Spinal cord (tissue), 10 donors: Measurements from ENCODE around the gene SIGLEC11. TPM values are rescaled to one million over a fixed set of nuclear protein-coding genes. Genes with fewer than 3 reads are reported as not detected.
A peak's percentile ranks its signal among the peaks of the same experiment; 100 is the strongest.
"Not testable (repeated sequence)": the region's sequence is repeated elsewhere in the genome, so short reads cannot be mapped to it uniquely, and the experiment has no call there.

Source experiments
- DNase-seq, 6 donors: peaks; one replicate each; pipeline versions ENCODE4 v3.0.0 to v3.0.0-alpha.2; 2013 to 2015; ENCODE audit warnings: low spot score in 6 of 6, low read depth in 4 of 6
- H3K27ac ChIP-seq: one replicate; pipeline ENCODE4 v1.5.1; 2013; ENCODE audit warnings: low read depth, low read length, control low read depth
- H3K27me3 ChIP-seq: one replicate; pipeline ENCODE4 v1.6.1; 2013; ENCODE audit warnings: low read length; ENCODE audit not compliant: control insufficient read depth, insufficient read depth
- H3K36me3 ChIP-seq: one replicate; pipeline ENCODE4 v1.6.1; 2013; ENCODE audit warnings: low read length; ENCODE audit not compliant: control insufficient read depth, insufficient read depth
- H3K4me1 ChIP-seq: one replicate; pipeline ENCODE4 v1.6.1; 2013; ENCODE audit warnings: low read length; ENCODE audit not compliant: control insufficient read depth, insufficient read depth
- H3K4me3 ChIP-seq: one replicate; pipeline ENCODE4 v1.5.1; 2013; ENCODE audit warnings: low read depth, low read length, control low read depth
- H3K9me3 ChIP-seq: one replicate; pipeline ENCODE4 v1.6.1; 2013; ENCODE audit warnings: low read length; ENCODE audit not compliant: control insufficient read depth, insufficient read depth
- WGBS: methylation state at CpG from one replicate; pipeline ENCODE4 v1.1.5; 2013; ENCODE audit warnings: missing lambda C conversion rate; ENCODE audit not compliant: insufficient coverage; 5-methylcytosine and 5-hydroxymethylcytosine counted together
- long read RNA-seq, 4 donors: transcript quantifications; one replicate each; lab custom pipeline, GENCODE V29; 2026
- polyA plus RNA-seq, 2 donors: library from polyadenylated mRNA; unstranded; fragments of 120-200 nt; gene quantifications; one replicate each; pipeline ENCODE4 v1.2.1, GENCODE V29; 2013; ENCODE audit not compliant: insufficient read length in 2 of 2
- total RNA-seq, 2 donors: library from RNA; depleted of rRNA in 1 of 2; stranded (reverse); fragments of 120-200 nt in 1 of 2; fragments of >200 nt in 1 of 2; gene quantifications; one replicate each; pipeline versions ENCODE4 v1.2.3 to v1.2.4, GENCODE V29; 2013 to 2014
- donor health status: healthy.

SIGLEC11 gene
- 1 to 10 TPM; 1.2 to 1.7 TPM for total RNA-seq
- polyA plus RNA-seq: under 1 TPM; 0.52 to 0.53 TPM
- long read RNA-seq, donor 1: 0 reads
- long read RNA-seq, donor 2: 0 reads
- long read RNA-seq, donor 3: 0 reads
- long read RNA-seq, donor 4: 0 reads

GRCh38 chr19:49960980-49961379 lies at the start of gene SIGLEC11:
SIGLEC11 (minus strand) TSS chr19:49961172; CDS start chr19:49961081, 91 bp downstream.
- DNase-seq, H3K27me3 ChIP-seq, H3K4me3 ChIP-seq, H3K9me3 ChIP-seq, H3K27ac ChIP-seq, H3K4me1 ChIP-seq, H3K36me3 ChIP-seq: not testable (repeated sequence)
- no CpG with 5 or more reads among the region's 10 CpGs for WGBS

GRCh38 chr19:50008532-50008931 lies 47.6 kb upstream of the SIGLEC11 start:
- Histone ChIP-seq H3K4me3 (no peak overlapping the region), H3K27me3 (no peaks in the 10 kb centered on the region), H3K36me3 (peaks cover 65% of the 10 kb centered on the region), H3K27ac (no peak overlapping the region), H3K4me1 (no peaks in the 10 kb centered on the region), H3K9me3 (no peaks in the 10 kb centered on the region)
- peak in 1 of 6 donors; percentile 6 for DNase-seq
- WGBS: 44% methylated on average over 9 of the region's 10 CpGs

GRCh38 chr19:50007947-50008346 lies 47.0 kb upstream of the SIGLEC11 start:
- peaks cover 67% of the 10 kb centered on the region for H3K36me3 ChIP-seq

GRCh38 chr19:50007170-50007569 lies 46.2 kb upstream of the SIGLEC11 start:
- Histone ChIP-seq H3K4me3 (no peak overlapping the region), H3K27me3 (no peaks in the 10 kb centered on the region), H3K27ac (no peak overlapping the region), H3K36me3 (peaks cover 70% of the 10 kb centered on the region), H3K9me3 (no peaks in the 10 kb centered on the region), H3K4me1 (no peaks in the 10 kb centered on the region)
- 95% methylated on average over 5 of the region's 10 CpGs for WGBS
- no peak for DNase-seq

More at GRCh38 chr19:50007947-50008346, 47.0 kb upstream of the SIGLEC11 start:
- Histone ChIP-seq H3K27me3 (no peaks in the 10 kb centered on the region), H3K9me3 (no peaks in the 10 kb centered on the region), H3K4me1 (no peaks in the 10 kb centered on the region), H3K27ac (no peak overlapping the region), H3K4me3 (no peak overlapping the region)
- WGBS: 100% methylated on average over 2 of the region's 2 CpGs
- no peak for DNase-seq

GRCh38 chr19:50005428-50005827 lies 44.5 kb upstream of the SIGLEC11 start:
- Histone ChIP-seq H3K4me3 (no peak overlapping the region), H3K36me3 (peaks cover 81% of the 10 kb centered on the region), H3K9me3 (no peaks in the 10 kb centered on the region), H3K4me1 (no peaks in the 10 kb centered on the region), H3K27ac (no peak overlapping the region), H3K27me3 (no peaks in the 10 kb centered on the region)
- WGBS: 95% methylated on average over 11 of the region's 12 CpGs
- no peak for DNase-seq

- DNase-seq: no peak
- peaks cover 4% of the 10 kb centered on the region for H3K4me1 ChIP-seq
- WGBS: 98% methylated on average over 8 of the region's 11 CpGs
- H3K27ac ChIP-seq: no peak overlapping the region
- peaks cover 96% of the 10 kb centered on the region for H3K36me3 ChIP-seq
- H3K9me3 ChIP-seq: no peaks in the 10 kb centered on the region
- no peaks in the 10 kb centered on the region for H3K27me3 ChIP-seq
- H3K4me3 ChIP-seq: no peak overlapping the region
Observed at GRCh38 chr19:50003810-50004419, 42.9 kb upstream of the SIGLEC11 start.

- Histone ChIP-seq H3K4me3 (no peak overlapping the region), H3K27ac (no peak overlapping the region), H3K9me3 (no peaks in the 10 kb centered on the region), H3K4me1 (peaks cover 5% of the 10 kb centered on the region), H3K27me3 (no peaks in the 10 kb centered on the region), H3K36me3 (peaks cover 95% of the 10 kb centered on the region)
- 83% methylated on average over 8 of the region's 17 CpGs for WGBS
- DNase-seq: no peak
Observed at GRCh38 chr19:50003254-50003788, 42.3 kb upstream of the SIGLEC11 start.

GRCh38 chr19:50002386-50002960 lies 41.5 kb upstream of the SIGLEC11 start:
- 96% methylated on average over 5 of the region's 6 CpGs for WGBS

GRCh38 chr19:50001775-50002174 lies 40.8 kb upstream of the SIGLEC11 start:
- Histone ChIP-seq H3K4me1 (peaks cover 5% of the 10 kb centered on the region), H3K27ac (no peak overlapping the region), H3K36me3 (peaks cover 89% of the 10 kb centered on the region), H3K4me3 (no peak overlapping the region), H3K27me3 (no peaks in the 10 kb centered on the region), H3K9me3 (no peaks in the 10 kb centered on the region)
- DNase-seq: no peak
- 94% methylated on average over 5 of the region's 8 CpGs for WGBS

More at GRCh38 chr19:50002386-50002960, 41.5 kb upstream of the SIGLEC11 start:
- Histone ChIP-seq H3K4me3 (no peak overlapping the region), H3K36me3 (peaks cover 90% of the 10 kb centered on the region), H3K27me3 (no peaks in the 10 kb centered on the region), H3K27ac (no peak overlapping the region), H3K9me3 (no peaks in the 10 kb centered on the region), H3K4me1 (peaks cover 5% of the 10 kb centered on the region)
- DNase-seq: peak in 1 of 6 donors; percentile 17
